ENCODE results near the gene AIM2. TPM values are rescaled to one million over a fixed set of nuclear protein-coding genes. Genes with fewer than 3 reads are reported as not detected.
"Not testable (repeated sequence)": the region's sequence is repeated elsewhere in the genome, so short reads cannot be mapped to it uniquely, and the experiment has no call there.

AIM2 gene
- total RNA-seq, 2 donors from 2014 or later, result 0.92 to 1.1 TPM

GRCh38 chr1:159030877-159031447, 45.6 kb downstream of the AIM2 start:
- no peak for DNase-seq
- ATAC-seq, result no peak
- intact Hi-C loops (cut with DNase I, micrococcal nuclease), result no loop called here

- ATAC-seq, result no peak
- DNase-seq, result no peak
- intact Hi-C loops (cut with DNase I, micrococcal nuclease), result no loop called here
Measured at GRCh38 chr1:159030311-159030710, 46.3 kb downstream of the AIM2 start.

DNA sequence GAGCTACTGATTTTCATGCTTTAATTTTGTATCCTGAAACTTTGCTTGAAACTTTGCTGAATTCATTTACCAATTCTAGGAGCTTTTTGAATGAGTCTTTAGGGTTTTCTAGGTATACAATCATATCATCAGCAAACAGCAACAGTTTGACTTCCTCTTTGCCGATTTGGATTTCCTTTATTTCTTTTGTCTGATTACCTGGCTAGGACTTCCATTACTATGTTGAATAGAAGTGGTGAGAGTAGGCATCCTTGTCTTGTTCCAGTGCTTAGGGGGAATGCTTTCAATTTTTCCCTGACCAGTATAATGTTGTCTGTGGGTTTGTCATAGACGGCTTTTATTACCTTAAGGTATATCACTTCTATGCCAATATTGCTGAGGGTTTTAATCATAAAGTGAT, 49.7 kb downstream of the AIM2 start:
- ATAC-seq; DNase-seq; intact Hi-C loops (cut with DNase I, micrococcal nuclease): not testable (repeated sequence)

DNA sequence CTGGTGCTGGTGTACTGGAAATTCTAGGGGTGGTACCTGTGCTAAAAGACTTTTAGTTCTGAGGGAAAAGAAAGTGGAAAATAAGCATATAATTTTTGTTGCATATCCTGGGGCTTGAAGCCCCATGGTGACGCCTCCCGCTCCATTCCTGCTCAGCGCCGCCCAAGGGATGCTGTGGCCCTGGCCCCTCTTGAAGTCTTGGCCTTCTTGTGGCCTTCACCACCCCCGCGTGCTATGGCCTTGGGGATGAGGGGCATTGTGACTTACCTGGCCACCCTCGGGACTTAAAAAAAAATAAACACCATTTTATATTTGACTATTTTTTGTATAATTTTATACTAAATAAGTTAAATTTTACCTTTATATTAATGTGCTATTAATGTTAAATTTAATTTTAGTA, 51.5 kb downstream of the AIM2 start:
- no peak for ATAC-seq
- intact Hi-C loops (cut with DNase I, micrococcal nuclease), result no loop called here
- no peak for DNase-seq

- ATAC-seq, result no peak
Measured at GRCh38 chr1:159023723-159024122, 52.8 kb downstream of the AIM2 start.

DNA sequence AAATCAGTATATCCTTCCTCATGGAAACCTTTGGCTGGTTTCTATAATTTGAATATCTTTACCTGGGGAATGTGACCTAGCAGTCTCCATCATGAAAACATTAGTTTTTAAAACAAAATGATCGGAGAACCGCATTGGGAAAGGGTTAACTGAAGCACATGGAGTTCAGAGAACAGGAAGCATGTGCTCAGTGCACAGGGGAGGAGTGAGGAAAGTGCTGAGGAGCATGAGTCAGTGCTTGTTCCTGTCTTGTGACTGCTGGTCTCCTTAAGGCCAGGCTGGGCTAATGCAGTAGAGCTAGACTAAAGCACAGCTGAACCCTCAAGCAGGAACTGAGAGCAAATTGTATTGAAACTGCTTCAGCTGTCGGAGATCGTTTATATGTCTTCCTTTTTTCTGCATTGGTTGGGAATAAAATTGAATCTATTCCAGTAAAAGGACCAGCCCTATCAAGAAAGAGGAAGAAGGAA, 61.1 kb downstream of the AIM2 start:
- intact Hi-C loops (cut with DNase I, micrococcal nuclease), result no loop called here
- DNase-seq (peak; percentile 44 to 62), ATAC-seq (peak; percentile 86)

More at GRCh38 chr1:159023723-159024122, 52.8 kb downstream of the AIM2 start:
- no peak for DNase-seq
- intact Hi-C loops (cut with DNase I, micrococcal nuclease), result no loop called here

- ATAC-seq (no peak), DNase-seq (no peak)
- intact Hi-C loops (cut with DNase I, micrococcal nuclease), result no loop called here
Measured at GRCh38 chr1:159014851-159015250, 61.7 kb downstream of the AIM2 start.

GRCh38 chr1:159014003-159014571, 62.5 kb downstream of the AIM2 start:
- ATAC-seq (no peak), DNase-seq (no peak)
- intact Hi-C loops (cut with DNase I, micrococcal nuclease), result no loop called here

DNA sequence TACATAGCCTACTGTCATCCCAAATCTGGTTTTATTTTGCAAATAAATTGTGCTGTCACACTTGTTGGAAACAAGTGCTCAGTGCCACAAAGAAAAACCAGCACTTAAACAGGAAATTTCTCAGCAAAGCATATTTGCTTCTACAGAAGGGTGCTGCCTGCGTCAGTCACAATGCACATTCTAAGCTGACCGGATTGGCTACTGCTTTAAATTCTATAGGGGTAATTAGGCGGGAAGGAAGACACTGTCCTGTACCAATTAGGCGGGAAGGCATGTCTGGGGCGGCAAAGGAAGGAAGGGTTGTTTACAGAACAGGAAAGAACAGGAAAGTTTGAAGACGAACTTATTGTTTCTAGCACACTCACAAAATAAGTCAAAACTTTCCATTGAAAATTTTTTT, 64.1 kb downstream of the AIM2 start:
- intact Hi-C loops (cut with DNase I, micrococcal nuclease), result no loop called here
- DNase-seq, result no peak
- ATAC-seq, result peak; percentile 27

Other genes starting within 250 kb of the AIM2 start
- gene MNDA, start 245.4 kb downstream of the AIM2 start, total RNA-seq, result 1 to 10 TPM; 1.2 to 2.2 TPM
- 1 to 10 TPM in 1 of 2 donors, under 1 TPM in 1; 0.31 to 1.1 TPM for gene PYHIN1, start 145.2 kb downstream of the AIM2 start, total RNA-seq
- gene IFI16, start 66.9 kb downstream of the AIM2 start, total RNA-seq, result 10 to 100 TPM; 14.3 to 22.3 TPM
- gene CADM3, start 94.8 kb upstream of the AIM2 start, total RNA-seq, result 1 to 10 TPM; 3.2 to 7.5 TPM
- gene ACKR1, start 128.1 kb upstream of the AIM2 start, total RNA-seq, result 10 to 100 TPM; 16.9 to 19.2 TPM
- 1 to 10 TPM in 1 of 2 donors, not detected in 1; 1.5 TPM for gene FCER1A, start 225.6 kb upstream of the AIM2 start, total RNA-seq

Measured in left colon (tissue), 2 donors.